Uterus (tissue), 2 donors: ENCODE measurements around the gene GIPC2.

Experiments used
- CTCF ChIP-seq, 4 experiments: fragments of 200-600 bp in 2 of 4; fragments of 450-650 bp in 2 of 4; sonication (generic) in 2 of 4; IDR thresholded peaks; one replicate each; pipeline ENCODE4 v1.5.1; 2016 to 2019; ENCODE audit warnings: antibody characterized with exemption in 4 of 4, mild to moderate bottlenecking in 2 of 4, moderate library complexity in 1 of 4
- POLR2A ChIP-seq, 2 donors: fragments of 450-650 bp; IDR thresholded peaks; one replicate each; pipeline ENCODE4 v1.6.1; 2016; ENCODE audit warnings: antibody characterized with exemption in 2 of 2, mild to moderate bottlenecking in 1 of 2, moderate library complexity in 1 of 2

GRCh38 chr1:78055565-78056132 lies 9.9 kb downstream of the GIPC2 start:
- TF ChIP-seq CTCF (IDR thresholded peaks at IDR 0.05) (no peak), POLR2A (IDR thresholded peaks at IDR 0.05) (no peak)
